ENCODE measurements around the gene MAPK10.
"Not testable (repeated sequence)": the region's sequence is repeated elsewhere in the genome, so short reads cannot be mapped to it uniquely, and the experiment has no call there.

MAPK10 gene

GRCh38 chr4:86099348-86099747, 260.5 kb downstream of the MAPK10 start:
- H3K9ac ChIP-seq (ENCODE audit: insufficient read length), result no peak overlapping the region
- no peaks in the 10 kb centered on the region for H3K9me3 ChIP-seq (ENCODE audit: low read depth, low read length)
- DNase-seq (ENCODE audit: low read depth, low spot score), result no peak
- no peak overlapping the region for H3K27ac ChIP-seq
- no peaks in the 10 kb centered on the region for H3K36me3 ChIP-seq (ENCODE audit: insufficient read depth, low read length)
- TF ChIP-seq POLR2AphosphoS5 (IDR thresholded peaks at IDR 0.05; ENCODE audit: borderline replicate concordance, low read depth, low read length), result no peak
- no peak for TF ChIP-seq FOXP2 (optimal IDR thresholded peaks at IDR 0.05; ENCODE audit: control extremely low read depth, extremely low read length, insufficient read depth)
- no peak for TF ChIP-seq EZH2 (IDR thresholded peaks at IDR 0.05)
- H3K4me3 ChIP-seq, result no peak overlapping the region

- no peaks in the 10 kb centered on the region for H3K36me3 ChIP-seq (ENCODE audit: insufficient read depth, low read length)
- DNase-seq (ENCODE audit: low read depth, low spot score), result no peak
- no peaks in the 10 kb centered on the region for H3K9me3 ChIP-seq (ENCODE audit: low read depth, low read length)
- H3K27ac ChIP-seq, result no peak overlapping the region
- no peak for TF ChIP-seq POLR2AphosphoS5 (IDR thresholded peaks at IDR 0.05; ENCODE audit: borderline replicate concordance, low read depth, low read length)
- TF ChIP-seq FOXP2 (optimal IDR thresholded peaks at IDR 0.05; ENCODE audit: control extremely low read depth, extremely low read length, insufficient read depth), result no peak
- TF ChIP-seq EZH2 (IDR thresholded peaks at IDR 0.05), result no peak
- H3K4me3 ChIP-seq, result no peak overlapping the region
- no peak overlapping the region for H3K9ac ChIP-seq (ENCODE audit: insufficient read length)
These were observed 261.2 kb downstream of the MAPK10 start for GRCh38 chr4:86098691-86099090.

GRCh38 chr4:86096373-86096772, 263.5 kb downstream of the MAPK10 start:
- Histone ChIP-seq H3K4me3 (no peak overlapping the region), H3K9ac (ENCODE audit: insufficient read length) (no peak overlapping the region), H3K9me3 (ENCODE audit: low read depth, low read length) (no peaks in the 10 kb centered on the region), H3K36me3 (ENCODE audit: insufficient read depth, low read length) (no peaks in the 10 kb centered on the region), H3K27ac (no peak overlapping the region)
- no peak for DNase-seq (ENCODE audit: low read depth, low spot score)
- TF ChIP-seq POLR2AphosphoS5 (IDR thresholded peaks at IDR 0.05; ENCODE audit: borderline replicate concordance, low read depth, low read length) (no peak), EZH2 (IDR thresholded peaks at IDR 0.05) (no peak), FOXP2 (optimal IDR thresholded peaks at IDR 0.05; ENCODE audit: control extremely low read depth, extremely low read length, insufficient read depth) (no peak)

- TF ChIP-seq POLR2AphosphoS5 (IDR thresholded peaks at IDR 0.05; ENCODE audit: borderline replicate concordance, low read depth, low read length) (no peak), FOXP2 (optimal IDR thresholded peaks at IDR 0.05; ENCODE audit: control extremely low read depth, extremely low read length, insufficient read depth) (no peak), EZH2 (IDR thresholded peaks at IDR 0.05) (no peak)
- Histone ChIP-seq H3K36me3 (ENCODE audit: insufficient read depth, low read length) (no peaks in the 10 kb centered on the region), H3K4me3 (no peak overlapping the region), H3K9me3 (ENCODE audit: low read depth, low read length) (no peaks in the 10 kb centered on the region), H3K9ac (ENCODE audit: insufficient read length) (no peak overlapping the region), H3K27ac (no peak overlapping the region)
- DNase-seq (ENCODE audit: low read depth, low spot score), result no peak
These were observed 267.2 kb downstream of the MAPK10 start for GRCh38 chr4:86092684-86093083.

GRCh38 chr4:86091201-86091600, 268.7 kb downstream of the MAPK10 start:
- H3K9ac ChIP-seq (ENCODE audit: insufficient read length), result no peak overlapping the region
- H3K9me3 ChIP-seq (ENCODE audit: low read depth, low read length), result no peaks in the 10 kb centered on the region
- no peaks in the 10 kb centered on the region for H3K36me3 ChIP-seq (ENCODE audit: insufficient read depth, low read length)
- H3K4me3 ChIP-seq, result no peak overlapping the region
- no peak for TF ChIP-seq EZH2 (IDR thresholded peaks at IDR 0.05)
- TF ChIP-seq FOXP2 (optimal IDR thresholded peaks at IDR 0.05; ENCODE audit: control extremely low read depth, extremely low read length, insufficient read depth), result no peak
- no peak for TF ChIP-seq POLR2AphosphoS5 (IDR thresholded peaks at IDR 0.05; ENCODE audit: borderline replicate concordance, low read depth, low read length)
- no peak for DNase-seq (ENCODE audit: low read depth, low spot score)
- no peak overlapping the region for H3K27ac ChIP-seq

GRCh38 chr4:86089781-86090323, 270.0 kb downstream of the MAPK10 start:
- H3K27ac ChIP-seq, result no peak overlapping the region; the same call in 1 of the 2 replicates
- no peaks in the 10 kb centered on the region for H3K9me3 ChIP-seq (ENCODE audit: low read depth, low read length)
- no peak for DNase-seq (ENCODE audit: low read depth, low spot score)
- TF ChIP-seq EZH2 (IDR thresholded peaks at IDR 0.05) (no peak), POLR2AphosphoS5 (IDR thresholded peaks at IDR 0.05; ENCODE audit: borderline replicate concordance, low read depth, low read length) (no peak), FOXP2 (optimal IDR thresholded peaks at IDR 0.05; ENCODE audit: control extremely low read depth, extremely low read length, insufficient read depth) (no peak)
- no peak overlapping the region for H3K9ac ChIP-seq (ENCODE audit: insufficient read length)
- H3K36me3 ChIP-seq (ENCODE audit: insufficient read depth, low read length), result no peaks in the 10 kb centered on the region
- no peak overlapping the region for H3K4me3 ChIP-seq

GRCh38 chr4:86089053-86089452, 270.8 kb downstream of the MAPK10 start:
- TF ChIP-seq EZH2 (IDR thresholded peaks at IDR 0.05) (no peak), POLR2AphosphoS5 (IDR thresholded peaks at IDR 0.05; ENCODE audit: borderline replicate concordance, low read depth, low read length) (no peak), FOXP2 (optimal IDR thresholded peaks at IDR 0.05; ENCODE audit: control extremely low read depth, extremely low read length, insufficient read depth) (no peak)
- Histone ChIP-seq H3K9ac (ENCODE audit: insufficient read length) (no peak overlapping the region), H3K4me3 (no peak overlapping the region), H3K9me3 (ENCODE audit: low read depth, low read length) (no peaks in the 10 kb centered on the region), H3K36me3 (ENCODE audit: insufficient read depth, low read length) (no peaks in the 10 kb centered on the region), H3K27ac (no peak overlapping the region; the same call in 1 of the 2 replicates)
- no peak for DNase-seq (ENCODE audit: low read depth, low spot score)

GRCh38 chr4:86075796-86076195, 284.1 kb downstream of the MAPK10 start:
- not testable (repeated sequence) for H3K36me3 ChIP-seq (ENCODE audit: insufficient read depth, low read length); H3K27ac ChIP-seq; H3K9ac ChIP-seq (ENCODE audit: insufficient read length); H3K4me3 ChIP-seq; H3K9me3 ChIP-seq (ENCODE audit: low read depth, low read length); DNase-seq (ENCODE audit: low read depth, low spot score)

GRCh38 chr4:86060341-86060740, 299.5 kb downstream of the MAPK10 start:
- Histone ChIP-seq H3K36me3 (ENCODE audit: insufficient read depth, low read length) (no peaks in the 10 kb centered on the region), H3K27ac (no peak overlapping the region), H3K4me3 (no peak overlapping the region), H3K9me3 (ENCODE audit: low read depth, low read length) (no peaks in the 10 kb centered on the region), H3K9ac (ENCODE audit: insufficient read length) (no peak overlapping the region)
- no peak for TF ChIP-seq POLR2AphosphoS5 (IDR thresholded peaks at IDR 0.05; ENCODE audit: borderline replicate concordance, low read depth, low read length)
- no peak for DNase-seq (ENCODE audit: low read depth, low spot score)

Data from SK-N-MC (cell line).